K562 (cell line): Measurements from ENCODE around the gene POU2F1. TPM values are rescaled to one million over a fixed set of nuclear protein-coding genes. Genes with fewer than 3 reads are reported as not detected.

Source experiments
- ARID3B ChIP-seq: fragments of 250-450 bp; sonication (Bioruptor Pico); IDR thresholded peaks from 2 replicates; pipeline ENCODE4 v1.4.0; 2020; ENCODE audit warnings: borderline replicate concordance
- CGGBP1 ChIP-seq: fragments of 250-450 bp; sonication (Bioruptor Pico); IDR thresholded peaks from 2 replicates; pipeline ENCODE4 v1.9.0; 2021; ENCODE audit warnings: mild to moderate bottlenecking
- DDX20 ChIP-seq: fragments of 450-650 bp; IDR thresholded peaks from 2 replicates; pipeline ENCODE4 v1.6.1; 2016; ENCODE audit warnings: missing genetic modification characterization, low read depth, mild to moderate bottlenecking, missing compliant biosample characterization, moderate library complexity
- FOSL1 ChIP-seq: fragments of 200-800 bp; sonication (Bioruptor generic); conservative IDR thresholded peaks from 2 replicates; pipeline ENCODE4 v1.6.1; 2016; ENCODE audit warnings: missing genetic modification characterization, missing compliant biosample characterization
- GTF2A2 ChIP-seq: IDR thresholded peaks from 2 replicates; pipeline ENCODE4 v1.6.1; 2016; ENCODE audit warnings: mild to moderate bottlenecking, missing genetic modification characterization, missing compliant biosample characterization
- HEY1 ChIP-seq: fragments of 250-450 bp; sonication (Bioruptor Pico); IDR thresholded peaks from 2 replicates; pipeline ENCODE4 v1.5.0; 2020; ENCODE audit warnings: mild to moderate bottlenecking, moderate library complexity, borderline replicate concordance
- HINFP ChIP-seq: fragments of 450-650 bp; conservative IDR thresholded peaks from 2 replicates; pipeline ENCODE4 v1.6.1; 2016; ENCODE audit warnings: missing genetic modification characterization, low read depth, mild to moderate bottlenecking, control low read depth, missing compliant biosample characterization
- KAT8 ChIP-seq: fragments of 450-650 bp; IDR thresholded peaks from 2 replicates; pipeline ENCODE4 v1.6.1; 2016; ENCODE audit warnings: low read depth, mild to moderate bottlenecking
- KHSRP ChIP-seq: fragments of 450-650 bp; IDR thresholded peaks from 2 replicates; pipeline ENCODE4 v1.6.1; 2017
- MAFG ChIP-seq: fragments of 450-650 bp; conservative IDR thresholded peaks from 2 replicates; pipeline ENCODE4 v1.6.1; 2016; ENCODE audit warnings: missing genetic modification characterization, missing compliant biosample characterization
- MCM7 ChIP-seq, 2 experiments: fragments of 450-650 bp; IDR thresholded peaks; 2 replicates each; pipeline ENCODE4 v1.6.1; 2016 to 2018
- MECOM ChIP-seq: fragments of 250-450 bp; sonication (Bioruptor Pico); IDR thresholded peaks from 2 replicates; pipeline ENCODE4 v1.8.0; 2022; ENCODE audit warnings: inconsistent platforms
- NFE2 ChIP-seq: IDR thresholded peaks from 2 replicates; pipeline ENCODE4 v1.6.1; 2014; ENCODE audit warnings: antibody characterized with exemption, low read depth
- NFE2L1 ChIP-seq: fragments of 450-650 bp; IDR thresholded peaks from 2 replicates; pipeline ENCODE4 v1.6.1; 2016; ENCODE audit warnings: missing genetic modification characterization, low read depth, mild to moderate bottlenecking, missing compliant biosample characterization, moderate library complexity, borderline replicate concordance
- TEAD1 ChIP-seq, 2 experiments: fragments of 450-650 bp in 1 of 2; sonication (generic) in 1 of 2; formaldehyde crosslinking; IDR thresholded peaks; 2 replicates each; pipeline versions ENCODE4 v1.4.0 to v1.8.0; 2020 to 2022; ENCODE audit warnings: mild to moderate bottlenecking in 2 of 2, missing genetic modification reagents in 1 of 2
- ZNF143 ChIP-seq: sonication (generic); formaldehyde crosslinking; IDR thresholded peaks from 2 replicates; pipeline ENCODE4 v1.9.0; 2022; ENCODE audit warnings: mild to moderate bottlenecking, missing genetic modification reagents
- ZNF217 ChIP-seq: sonication (generic); formaldehyde crosslinking; IDR thresholded peaks from 2 replicates; pipeline ENCODE4 v1.8.0; 2022; ENCODE audit warnings: mild to moderate bottlenecking, missing genetic modification reagents
- ZNF282 ChIP-seq: sonication (generic); formaldehyde crosslinking; IDR thresholded peaks from 2 replicates; pipeline ENCODE4 v1.8.1; 2023; ENCODE audit warnings: missing genetic modification reagents
- ZNF408 ChIP-seq: fragments of 250-450 bp; sonication (Bioruptor Pico); IDR thresholded peaks from 2 replicates; pipeline ENCODE4 v1.4.0; 2020; ENCODE audit warnings: low read depth, mild to moderate bottlenecking, moderate library complexity
- ZNF583 ChIP-seq: fragments of 250-450 bp; sonication (Bioruptor Pico); IDR thresholded peaks from 2 replicates; pipeline ENCODE4 v1.4.0; 2020
- polyA plus RNA-seq, 8 experiments: library from polyadenylated mRNA; depleted of rRNA in 4 of 8; stranded (reverse) in 5 of 8; unstranded in 3 of 8; fragments of >200 nt; fragmentation: Nextera tagmentation in 2 of 8; fragmentation: Illumina TruSeq in 1 of 8; extraction: Ambion mirVana in 2 of 8; extraction: Trizol in 1 of 8; gene quantifications; 2 replicates each; pipeline versions ENCODE4 v1.2.1 to v1.2.3, GENCODE V29; 2011 to 2014; ENCODE audit warnings: inconsistent platforms in 1 of 8, missing spikeins in 1 of 8
- total RNA-seq, 7 experiments: library from RNA; depleted of rRNA in 6 of 7; stranded (reverse); fragments of >200 nt in 6 of 7; fragmentation: Illumina TruSeq in 2 of 7; extraction: Trizol in 2 of 7; gene quantifications; 2 replicates each; pipeline versions ENCODE4 v1.2.1 to v1.2.3, GENCODE V29; 2011 to 2021; ENCODE audit warnings: low replicate concordance in 1 of 7
- TF ChIP-seq, protein P1 (sequence below), 2 experiments: IDR thresholded peaks in 1 of 2; conservative IDR thresholded peaks in 1 of 2; 2 replicates each; pipeline ENCODE4 v1.6.1; 2016; ENCODE audit warnings: low read depth in 2 of 2, mild to moderate bottlenecking in 1 of 2, missing compliant biosample characterization in 1 of 2, missing genetic modification characterization in 1 of 2, moderate library complexity in 1 of 2
- TF ChIP-seq, protein P2 (sequence below), 2 experiments: fragments of 450-650 bp in 1 of 2; sonication (generic) in 1 of 2; formaldehyde crosslinking in 1 of 2; IDR thresholded peaks in 1 of 2; conservative IDR thresholded peaks in 1 of 2; 2 replicates each; pipeline versions ENCODE4 v1.6.1 to v1.8.1; 2016 to 2023; ENCODE audit warnings: mild to moderate bottlenecking in 2 of 2, moderate library complexity in 2 of 2, inconsistent platforms in 1 of 2, missing genetic modification reagents in 1 of 2

POU2F1 gene
- total and polyA plus RNA-seq, 9 of the 15 experiments (the other 6 are each of a cell fraction or from before 2014, with no cell fraction given), result 2.6 to 22.3 (median 8.8) TPM

GRCh38 chr1:167249702-167250101, 29.0 kb downstream of the POU2F1 start (continued):
- TF ChIP-seq, protein P1, sequence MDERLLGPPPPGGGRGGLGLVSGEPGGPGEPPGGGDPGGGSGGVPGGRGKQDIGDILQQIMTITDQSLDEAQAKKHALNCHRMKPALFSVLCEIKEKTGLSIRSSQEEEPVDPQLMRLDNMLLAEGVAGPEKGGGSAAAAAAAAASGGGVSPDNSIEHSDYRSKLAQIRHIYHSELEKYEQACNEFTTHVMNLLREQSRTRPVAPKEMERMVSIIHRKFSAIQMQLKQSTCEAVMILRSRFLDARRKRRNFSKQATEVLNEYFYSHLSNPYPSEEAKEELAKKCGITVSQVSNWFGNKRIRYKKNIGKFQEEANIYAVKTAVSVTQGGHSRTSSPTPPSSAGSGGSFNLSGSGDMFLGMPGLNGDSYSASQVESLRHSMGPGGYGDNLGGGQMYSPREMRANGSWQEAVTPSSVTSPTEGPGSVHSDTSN (CRISPR knock-in tag; IDR thresholded peaks at IDR 0.05; ENCODE audit: low read depth), result no peak
- TF ChIP-seq, protein P1 (tag; conservative IDR thresholded peaks at IDR 0.05; ENCODE audit: low read depth), result 0 out of 2 replicates have a peak, but pooled peaks have one; percentile 6
- TF ChIP-seq HEY1 (CRISPR knock-in tag), result no peak
- no peak for TF ChIP-seq MCM7 (IDR thresholded peaks at IDR 0.05)
- TF ChIP-seq GTF2A2 (tag), result peak; percentile 63; the same call in 1 of the 2 replicates
- peak; percentile 59; the same call in 1 of the 2 replicates for TF ChIP-seq HINFP (tag)
- no peak for TF ChIP-seq KAT8
- no peak for TF ChIP-seq ARID3B (CRISPR knock-in tag)
- TF ChIP-seq KHSRP, result no peak
- TF ChIP-seq DDX20 (tag), result peak; percentile 83
- TF ChIP-seq ZNF408, result no peak
- no peak for TF ChIP-seq CGGBP1 (CRISPR knock-in tag)
- TF ChIP-seq NFE2L1, result peak; percentile 43; the same call in 1 of the 2 replicates
- TF ChIP-seq NFE2, result peak; percentile 91
- peak; percentile 77 for TF ChIP-seq MECOM
- no peak for TF ChIP-seq ZNF143 (CRISPR knock-in tag)
- 0 out of 2 replicates have a peak, but pooled peaks have one; percentile 43 for TF ChIP-seq ZNF583 (CRISPR knock-in tag)
- TF ChIP-seq TEAD1 (CRISPR knock-in tag; IDR thresholded peaks at IDR 0.05), result 0 out of 4 replicates have a peak, but pooled peaks of 1 of the 2 experiments have one; percentile 11
- TF ChIP-seq ZNF282 (CRISPR knock-in tag), result no peak
- TF ChIP-seq, protein P2, sequence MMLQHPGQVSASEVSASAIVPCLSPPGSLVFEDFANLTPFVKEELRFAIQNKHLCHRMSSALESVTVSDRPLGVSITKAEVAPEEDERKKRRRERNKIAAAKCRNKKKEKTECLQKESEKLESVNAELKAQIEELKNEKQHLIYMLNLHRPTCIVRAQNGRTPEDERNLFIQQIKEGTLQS (IDR thresholded peaks at IDR 0.05), result peak; percentile 58; the same call in 1 of the 2 replicates
- TF ChIP-seq, protein P2 (CRISPR knock-in tag; conservative IDR thresholded peaks at IDR 0.05), result no peak
- peak; percentile 79 for TF ChIP-seq MAFG
- peak; percentile 48 for TF ChIP-seq FOSL1 (tag)
- no peak for TF ChIP-seq ZNF217
